K562 (cell line): ENCODE results near the gene LRGUK. TPM values are rescaled to one million over a fixed set of nuclear protein-coding genes. Genes with fewer than 3 reads are reported as not detected.

Experiments
- ATF1 ChIP-seq, 2 experiments: fragments of 450-650 bp in 1 of 2; IDR thresholded peaks; 2 replicates each; pipeline ENCODE4 v1.6.1; 2016; ENCODE audit warnings: missing compliant biosample characterization in 1 of 2, missing genetic modification characterization in 1 of 2
- BRCA1 ChIP-seq, 2 experiments: fragments of 450-650 bp in 1 of 2; sonication (generic) in 1 of 2; formaldehyde crosslinking in 1 of 2; IDR thresholded peaks; 2 replicates each; pipeline versions ENCODE4 v1.5.0 to v1.6.1; 2017 to 2020; ENCODE audit warnings: mild to moderate bottlenecking in 1 of 2, missing genetic modification reagents in 1 of 2
- CBFA2T2 ChIP-seq: fragments of 450-650 bp; conservative IDR thresholded peaks from 2 replicates; pipeline ENCODE4 v1.6.1; 2017; ENCODE audit warnings: mild to moderate bottlenecking
- CEBPB ChIP-seq: fragments of 450-650 bp; IDR thresholded peaks from 2 replicates; pipeline ENCODE4 v1.6.1; 2016; ENCODE audit warnings: missing genetic modification characterization, missing compliant biosample characterization
- E2F6 ChIP-seq, 2 experiments: IDR thresholded peaks; 2 replicates each; pipeline ENCODE4 v1.6.1; 2011; ENCODE audit warnings: borderline replicate concordance in 1 of 2, control low read depth in 1 of 2, low read depth in 1 of 2, low read length in 1 of 2, mild to moderate bottlenecking in 1 of 2, mixed read lengths in 1 of 2, moderate library complexity in 1 of 2; ENCODE audit not compliant: insufficient read depth in 1 of 2, insufficient read length in 1 of 2, poor library complexity in 1 of 2, severe bottlenecking in 1 of 2; ENCODE audit errors: extremely low read depth in 1 of 2
- ERF ChIP-seq: fragments of 450-650 bp; formaldehyde crosslinking; IDR thresholded peaks from 2 replicates; pipeline ENCODE4 v1.4.0; 2020; ENCODE audit warnings: mild to moderate bottlenecking, mixed read lengths
- MAFF ChIP-seq: IDR thresholded peaks from 2 replicates; pipeline ENCODE4 v1.6.1; 2012; ENCODE audit warnings: low read length, improper control_type of control experiment
- PHB ChIP-seq: fragments of 250-450 bp; sonication (Bioruptor Pico); IDR thresholded peaks from 2 replicates; pipeline ENCODE4 v1.5.0; 2021
- POU5F1 ChIP-seq: fragments of 150-350 bp; IDR thresholded peaks from 2 replicates; pipeline ENCODE4 v1.6.1; 2014; ENCODE audit warnings: borderline replicate concordance, low read length, low read depth, mild to moderate bottlenecking; ENCODE audit not compliant: partially characterized antibody
- SAFB ChIP-seq: fragments of 200-400 bp; formaldehyde crosslinking; IDR thresholded peaks from 2 replicates; pipeline ENCODE4 v1.6.1; 2017; ENCODE audit warnings: low read depth, low read length, borderline replicate concordance
- TBL1XR1 ChIP-seq, 2 experiments: IDR thresholded peaks; 2 replicates each; pipeline ENCODE4 v1.6.1; 2012; ENCODE audit warnings: improper control_type of control experiment in 2 of 2, low read length in 2 of 2, mild to moderate bottlenecking in 1 of 2
- USF2 ChIP-seq: sonication (generic); formaldehyde crosslinking; IDR thresholded peaks from 2 replicates; pipeline ENCODE4 v1.5.0; 2020; ENCODE audit warnings: missing genetic modification reagents
- ZNF274 ChIP-seq: IDR thresholded peaks from 2 replicates; pipeline ENCODE4 v1.6.1; 2011; ENCODE audit warnings: low read depth, mild to moderate bottlenecking, low read length, moderate library complexity, borderline replicate concordance
- ZNF518B ChIP-seq: fragments of 250-450 bp; sonication (Bioruptor Pico); IDR thresholded peaks from 2 replicates; pipeline ENCODE4 v1.5.0; 2021; ENCODE audit warnings: mild to moderate bottlenecking, moderate library complexity
- ZNF592 ChIP-seq: fragments of 450-650 bp; IDR thresholded peaks from 2 replicates; pipeline ENCODE4 v1.6.1; 2017; ENCODE audit warnings: antibody characterized with exemption, mild to moderate bottlenecking
- ZNF717 ChIP-seq: fragments of 250-450 bp; sonication (Bioruptor Pico); IDR thresholded peaks from 2 replicates; pipeline ENCODE4 v1.5.0; 2021
- ZNF740 ChIP-seq, 3 experiments: fragments of 200-800 bp in 1 of 3; sonication (Bioruptor generic) in 1 of 3; sonication (generic) in 1 of 3; formaldehyde crosslinking in 1 of 3; IDR thresholded peaks; 2 replicates each; pipeline versions ENCODE4 v1.6.1 to v1.8.0; 2016 to 2022; ENCODE audit warnings: mild to moderate bottlenecking in 2 of 3, missing compliant biosample characterization in 2 of 3, missing genetic modification characterization in 2 of 3, missing genetic modification reagents in 1 of 3
- polyA plus RNA-seq, 8 experiments: library from polyadenylated mRNA; depleted of rRNA in 4 of 8; stranded (reverse) in 5 of 8; unstranded in 3 of 8; fragments of >200 nt; fragmentation: Nextera tagmentation in 2 of 8; fragmentation: Illumina TruSeq in 1 of 8; extraction: Ambion mirVana in 2 of 8; extraction: Trizol in 1 of 8; gene quantifications; 2 replicates each; pipeline versions ENCODE4 v1.2.1 to v1.2.3, GENCODE V29; 2011 to 2014; ENCODE audit warnings: inconsistent platforms in 1 of 8, missing spikeins in 1 of 8
- total RNA-seq, 7 experiments: library from RNA; depleted of rRNA in 6 of 7; stranded (reverse); fragments of >200 nt in 6 of 7; fragmentation: Illumina TruSeq in 2 of 7; extraction: Trizol in 2 of 7; gene quantifications; 2 replicates each; pipeline versions ENCODE4 v1.2.1 to v1.2.3, GENCODE V29; 2011 to 2021; ENCODE audit warnings: low replicate concordance in 1 of 7

LRGUK gene
- total and polyA plus RNA-seq, 9 of the 15 experiments (the other 6 are each of a cell fraction or from before 2014, with no cell fraction given), result 0.04 to 0.33 (median 0.18) TPM

- peak; percentile 54; the same call in 1 of the 2 replicates for TF ChIP-seq ZNF717 (CRISPR knock-in tag)
- TF ChIP-seq BRCA1 (IDR thresholded peaks at IDR 0.05), result no peak
- no peak for TF ChIP-seq BRCA1 (CRISPR knock-in tag; IDR thresholded peaks at IDR 0.05)
- no peak for TF ChIP-seq SAFB
- TF ChIP-seq TBL1XR1 (IDR thresholded peaks at IDR 0.05; ENCODE audit: low read length in 2 of 2), result no peak
- TF ChIP-seq MAFF, result no peak
- no peak for TF ChIP-seq USF2
- no peak for TF ChIP-seq PHB (CRISPR knock-in tag)
- no peak for TF ChIP-seq E2F6 (IDR thresholded peaks at IDR 0.05; ENCODE audit: borderline replicate concordance in 1 of 2, extremely low read depth in 1 of 2, insufficient read depth in 1 of 2, insufficient read length in 1 of 2, low read depth in 1 of 2, low read length in 1 of 2, poor library complexity in 1 of 2, severe bottlenecking in 1 of 2)
- TF ChIP-seq CBFA2T2, result no peak
- TF ChIP-seq ZNF592, result peak; percentile 97
- no peak for TF ChIP-seq ATF1 (CRISPR knock-in tag; IDR thresholded peaks at IDR 0.05)
- TF ChIP-seq ATF1 (tag; IDR thresholded peaks at IDR 0.05), result no peak
- TF ChIP-seq ZNF740 (CRISPR knock-in tag; IDR thresholded peaks at IDR 0.05), result no peak
- peak in 1 of 2 experiments; percentile 90; a peak in 2 of 4 replicates for TF ChIP-seq ZNF740 (tag; IDR thresholded peaks at IDR 0.05)
- TF ChIP-seq ZNF274, result no peak
- no peak for TF ChIP-seq CEBPB (tag)
- no peak for TF ChIP-seq ZNF518B (CRISPR knock-in tag)
- TF ChIP-seq ERF (CRISPR knock-in tag), result peak; percentile 61; the same call in 1 of the 2 replicates
- TF ChIP-seq POU5F1, result no peak
Observed at GRCh38 chr7:134195252-134195651, 68.1 kb downstream of the LRGUK start (continued).
